Measurements from ENCODE around the gene MTA2. TPM values are rescaled to one million over a fixed set of nuclear protein-coding genes. Genes with fewer than 3 reads are reported as not detected.
"Not testable (repeated sequence)": the region's sequence is repeated elsewhere in the genome, so short reads cannot be mapped to it uniquely, and the experiment has no call there.

Gene MTA2
- total RNA-seq, 1 experiment from 2014 or later: 97.2 TPM

DNA sequence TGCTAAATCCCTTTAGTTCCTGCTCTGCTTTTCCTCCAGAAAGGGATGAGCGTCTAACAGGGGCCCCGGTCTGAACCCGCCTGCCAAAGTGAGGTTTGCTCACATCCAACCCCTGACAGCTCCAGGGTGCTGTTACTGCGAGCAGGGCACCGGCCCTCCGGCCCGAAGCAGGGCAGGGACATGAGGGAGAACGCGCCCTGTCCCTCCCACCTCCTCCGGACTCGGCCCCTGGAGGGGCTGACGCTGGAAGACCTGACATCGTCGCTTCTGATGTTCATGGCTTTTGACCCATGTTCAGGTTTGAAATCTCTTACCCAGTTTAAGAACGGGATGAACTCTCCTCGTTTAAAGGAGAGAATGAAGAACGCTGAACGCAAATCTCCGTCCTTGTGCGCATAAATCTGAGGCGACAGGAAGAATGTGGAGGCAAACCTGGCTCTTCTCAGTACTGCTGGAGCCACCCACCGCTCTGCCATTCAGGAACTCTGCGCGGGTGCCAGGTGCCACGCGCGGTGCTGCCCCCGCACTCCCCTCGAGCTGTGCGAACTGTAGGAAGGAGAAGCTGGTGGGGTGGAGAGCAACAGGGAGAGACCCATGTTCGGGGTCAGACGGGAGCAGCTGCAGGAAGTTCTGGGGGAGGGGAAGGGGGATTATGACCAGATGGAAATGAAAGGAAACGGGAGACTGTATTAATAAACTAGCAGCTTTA, 27.1 kb downstream of the MTA2 start:
- peaks cover 74% of the 10 kb centered on the region for H3K36me3 Mint-ChIP-seq (ENCODE audit: insufficient read depth, unreplicated experiment)
- H3K27ac Mint-ChIP-seq (ENCODE audit: unreplicated experiment): peak overlapping the region; percentile 99

DNA sequence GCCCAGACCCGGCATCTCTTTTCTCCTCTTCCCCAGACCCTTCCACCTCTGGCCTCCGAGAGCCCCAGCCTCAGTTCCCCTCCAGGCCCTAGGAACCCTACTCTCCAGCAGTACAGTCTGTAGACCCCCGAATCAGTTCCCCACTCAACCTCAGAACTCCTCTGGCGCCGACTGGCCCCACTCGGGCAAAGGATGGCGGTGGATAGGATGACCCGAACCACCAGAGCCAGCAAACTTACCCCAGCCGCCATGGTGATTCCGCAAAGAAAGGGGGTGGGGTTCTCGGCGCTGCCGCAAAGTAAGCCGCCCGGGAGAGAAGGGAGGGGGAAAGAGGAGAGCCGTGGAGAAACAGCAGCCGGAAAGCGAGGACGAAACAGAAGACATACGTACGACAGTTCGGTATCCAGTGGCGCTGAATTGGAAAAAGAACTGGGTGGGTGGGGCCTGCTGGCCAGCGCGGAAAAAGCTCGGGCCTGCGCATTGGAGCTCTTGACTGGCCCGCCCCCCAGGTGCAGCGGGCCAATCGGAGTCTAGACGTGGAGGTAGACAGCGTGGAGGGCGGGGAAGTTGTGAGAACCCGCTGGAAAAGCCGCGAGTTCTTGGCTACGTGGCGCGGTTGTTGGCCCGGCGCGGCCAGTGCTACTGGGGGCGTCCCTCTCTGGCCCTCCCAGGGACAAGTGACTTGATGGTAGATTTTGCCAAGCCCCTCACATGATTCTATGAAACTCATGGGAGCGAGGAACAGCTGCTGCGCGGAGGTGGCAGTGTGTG, 27.9 kb downstream of the MTA2 start, which contains the start of gene EEF1G:
Gene EEF1G, minus strand, starts transcription at position 300 of the 771 bp plus-strand sequence. Its CDS starts 49 bp downstream, at position 251.
- CTCF ChIA-PET: interaction anchor here (0.6 to 2.4 kb wide), 13 partner anchors 8 to 426 kb away, joined by 3 to 14 read pairs (median 3); partner anchors contain the start of genes C11orf98, CSKMT, HNRNPUL2 and TUT1
- Mint-ChIP-seq H3K27me3 (ENCODE audit: unreplicated experiment) (no peaks in the 10 kb centered on the region), H3K4me3 (ENCODE audit: low read depth, unreplicated experiment) (peak within 1 kb of the TSS; percentile 96), H3K9me3 (ENCODE audit: low read depth, unreplicated experiment) (no peaks in the 10 kb centered on the region), H3K27ac (ENCODE audit: unreplicated experiment) (peak within 1 kb of the TSS; percentile 99), H3K4me1 (ENCODE audit: low read depth, unreplicated experiment) (peaks cover 51% of the 10 kb centered on the region), H3K36me3 (ENCODE audit: insufficient read depth, unreplicated experiment) (peaks cover 78% of the 10 kb centered on the region)
- intact Hi-C loops (cut with micrococcal nuclease; ENCODE audit: unreplicated experiment): no loop called here
- DNase-seq: peak; percentile 98
- TF ChIP-seq, protein P1, sequence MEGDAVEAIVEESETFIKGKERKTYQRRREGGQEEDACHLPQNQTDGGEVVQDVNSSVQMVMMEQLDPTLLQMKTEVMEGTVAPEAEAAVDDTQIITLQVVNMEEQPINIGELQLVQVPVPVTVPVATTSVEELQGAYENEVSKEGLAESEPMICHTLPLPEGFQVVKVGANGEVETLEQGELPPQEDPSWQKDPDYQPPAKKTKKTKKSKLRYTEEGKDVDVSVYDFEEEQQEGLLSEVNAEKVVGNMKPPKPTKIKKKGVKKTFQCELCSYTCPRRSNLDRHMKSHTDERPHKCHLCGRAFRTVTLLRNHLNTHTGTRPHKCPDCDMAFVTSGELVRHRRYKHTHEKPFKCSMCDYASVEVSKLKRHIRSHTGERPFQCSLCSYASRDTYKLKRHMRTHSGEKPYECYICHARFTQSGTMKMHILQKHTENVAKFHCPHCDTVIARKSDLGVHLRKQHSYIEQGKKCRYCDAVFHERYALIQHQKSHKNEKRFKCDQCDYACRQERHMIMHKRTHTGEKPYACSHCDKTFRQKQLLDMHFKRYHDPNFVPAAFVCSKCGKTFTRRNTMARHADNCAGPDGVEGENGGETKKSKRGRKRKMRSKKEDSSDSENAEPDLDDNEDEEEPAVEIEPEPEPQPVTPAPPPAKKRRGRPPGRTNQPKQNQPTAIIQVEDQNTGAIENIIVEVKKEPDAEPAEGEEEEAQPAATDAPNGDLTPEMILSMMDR (IDR thresholded peaks at IDR 0.05; ENCODE audit: unreplicated experiment): no peak
- no TSS peak for BruUV-seq (replicated peaks)

More for the DNA sequence above, 27.1 kb downstream of the MTA2 start:
- TSS peak; percentile 88 for BruUV-seq (replicated peaks)
- no peaks in the 10 kb centered on the region for H3K27me3 Mint-ChIP-seq (ENCODE audit: unreplicated experiment)
- H3K9me3 Mint-ChIP-seq (ENCODE audit: low read depth, unreplicated experiment): no peaks in the 10 kb centered on the region
- H3K4me3 Mint-ChIP-seq (ENCODE audit: low read depth, unreplicated experiment): peak overlapping the region; percentile 96
- intact Hi-C loops (cut with micrococcal nuclease; ENCODE audit: unreplicated experiment): no loop called here
- H3K4me1 Mint-ChIP-seq (ENCODE audit: low read depth, unreplicated experiment): peaks cover 51% of the 10 kb centered on the region
- CTCF ChIA-PET: interaction anchor here (0.6 to 2.4 kb wide), 9 partner anchors 9 to 181 kb away, joined by 3 to 14 read pairs (median 4); partner anchors contain the start of genes C11orf98, CSKMT and TUT1
- peak; percentile 38 for DNase-seq
- TF ChIP-seq, protein P1 (IDR thresholded peaks at IDR 0.05; ENCODE audit: unreplicated experiment): no peak

- intact Hi-C loops (cut with micrococcal nuclease; ENCODE audit: unreplicated experiment): no loop called here
- no peak for DNase-seq
- no peaks in the 10 kb centered on the region for H3K27me3 Mint-ChIP-seq (ENCODE audit: unreplicated experiment)
- peaks cover 78% of the 10 kb centered on the region for H3K36me3 Mint-ChIP-seq (ENCODE audit: insufficient read depth, unreplicated experiment)
- peak overlapping the region; percentile 99 for H3K27ac Mint-ChIP-seq (ENCODE audit: unreplicated experiment)
- H3K4me3 Mint-ChIP-seq (ENCODE audit: low read depth, unreplicated experiment): peak overlapping the region; percentile 96
- H3K4me1 Mint-ChIP-seq (ENCODE audit: low read depth, unreplicated experiment): peaks cover 51% of the 10 kb centered on the region
- TSS peak; percentile 53 for BruUV-seq (replicated peaks)
- TF ChIP-seq, protein P1 (IDR thresholded peaks at IDR 0.05; ENCODE audit: unreplicated experiment): no peak
- CTCF ChIA-PET: interaction anchor here (0.6 to 2.4 kb wide), 10 partner anchors 8 to 425 kb away, joined by 3 to 14 read pairs (median 3); partner anchors contain the start of genes C11orf98, CSKMT, HNRNPUL2 and TUT1
- H3K9me3 Mint-ChIP-seq (ENCODE audit: low read depth, unreplicated experiment): no peaks in the 10 kb centered on the region
These were observed 28.6 kb downstream of the MTA2 start for GRCh38 chr11:62573006-62573591.

DNA sequence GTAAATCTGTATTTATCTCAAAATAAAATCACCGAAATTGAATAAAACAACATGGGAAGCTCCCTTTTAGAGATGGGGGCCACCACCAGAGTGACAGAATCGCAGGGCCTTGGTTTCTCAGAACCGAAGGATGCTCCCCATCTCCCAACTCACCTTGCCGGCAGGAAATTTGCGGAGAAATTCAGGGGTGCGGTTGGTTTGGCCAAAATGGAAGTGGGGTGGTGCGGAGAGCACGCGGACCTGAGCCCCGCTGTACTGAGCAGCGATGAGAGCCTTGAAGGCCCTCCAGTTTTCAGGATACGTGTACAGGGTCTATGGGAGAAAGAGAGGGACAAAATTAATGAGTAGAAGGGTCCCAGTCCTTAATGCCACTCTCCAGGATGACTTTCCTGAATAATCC, 29.2 kb downstream of the MTA2 start:
- BruUV-seq (replicated peaks): no TSS peak
- intact Hi-C loops (cut with micrococcal nuclease; ENCODE audit: unreplicated experiment): no loop called here
- no peak for DNase-seq
- H3K9me3 Mint-ChIP-seq (ENCODE audit: low read depth, unreplicated experiment): no peaks in the 10 kb centered on the region
- H3K36me3 Mint-ChIP-seq (ENCODE audit: insufficient read depth, unreplicated experiment): peaks cover 76% of the 10 kb centered on the region
- peak overlapping the region; percentile 99 for H3K27ac Mint-ChIP-seq (ENCODE audit: unreplicated experiment)
- CTCF ChIA-PET: interaction anchor here (1.1 to 2.4 kb wide), 2 partner anchors 12 to 17 kb away, joined by 3 to 14 read pairs; no protein-coding TSS in a partner anchor
- no peaks in the 10 kb centered on the region for H3K27me3 Mint-ChIP-seq (ENCODE audit: unreplicated experiment)
- peak overlapping the region; percentile 96 for H3K4me3 Mint-ChIP-seq (ENCODE audit: low read depth, unreplicated experiment)
- H3K4me1 Mint-ChIP-seq (ENCODE audit: low read depth, unreplicated experiment): peaks cover 57% of the 10 kb centered on the region
- TF ChIP-seq, protein P1 (IDR thresholded peaks at IDR 0.05; ENCODE audit: unreplicated experiment): no peak

DNA sequence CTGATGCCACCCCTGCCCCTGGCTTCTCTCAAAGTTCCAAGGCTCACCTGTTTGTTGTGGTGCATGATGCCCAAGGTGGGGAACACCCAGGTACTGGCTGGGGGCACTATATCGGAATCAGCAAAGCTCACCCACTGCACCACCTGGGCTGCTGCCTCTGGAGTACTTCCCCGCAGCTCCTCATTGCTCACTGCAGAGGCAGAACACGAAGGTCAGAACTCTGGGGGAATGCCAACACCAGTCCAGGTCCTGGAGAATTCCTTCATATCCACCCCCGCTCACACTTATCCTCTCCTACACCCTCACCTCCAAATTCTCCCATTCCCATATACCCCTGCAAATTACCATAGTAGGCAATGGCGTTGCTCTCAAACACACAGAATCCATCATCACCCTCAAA, 30.2 kb downstream of the MTA2 start:
- H3K9me3 Mint-ChIP-seq (ENCODE audit: low read depth, unreplicated experiment); BruUV-seq (replicated peaks); intact Hi-C loops (cut with micrococcal nuclease; ENCODE audit: unreplicated experiment); CTCF ChIA-PET; DNase-seq; H3K27me3 Mint-ChIP-seq (ENCODE audit: unreplicated experiment): not testable (repeated sequence)
- Mint-ChIP-seq H3K4me1 (ENCODE audit: low read depth, unreplicated experiment) (peaks cover 66% of the 10 kb centered on the region), H3K4me3 (ENCODE audit: low read depth, unreplicated experiment) (peak overlapping the region; percentile 96), H3K36me3 (ENCODE audit: insufficient read depth, unreplicated experiment) (peaks cover 85% of the 10 kb centered on the region), H3K27ac (ENCODE audit: unreplicated experiment) (peak overlapping the region; percentile 99)

DNA sequence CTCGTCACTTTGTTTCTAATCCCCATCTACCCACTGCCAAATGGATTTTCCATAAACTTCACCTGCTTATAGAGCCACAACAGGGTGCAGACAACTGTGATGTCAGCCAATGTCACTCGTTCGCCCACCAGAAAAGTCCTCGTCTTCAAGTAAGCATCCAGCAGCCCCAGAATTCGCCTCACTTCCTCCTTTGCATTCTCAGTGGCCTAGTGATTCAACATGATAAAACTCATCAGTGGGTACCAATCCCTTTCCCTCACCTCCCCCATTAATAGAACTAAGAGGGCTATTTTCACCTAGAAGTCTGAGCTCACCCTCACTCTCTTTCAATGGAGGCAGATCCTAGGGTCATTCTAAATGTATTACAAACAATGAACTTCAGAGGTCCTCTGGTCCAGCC, 30.8 kb downstream of the MTA2 start:
- peaks cover 66% of the 10 kb centered on the region for H3K4me1 Mint-ChIP-seq (ENCODE audit: low read depth, unreplicated experiment)
- BruUV-seq (replicated peaks); DNase-seq; H3K9me3 Mint-ChIP-seq (ENCODE audit: low read depth, unreplicated experiment); intact Hi-C loops (cut with micrococcal nuclease; ENCODE audit: unreplicated experiment); H3K27me3 Mint-ChIP-seq (ENCODE audit: unreplicated experiment); CTCF ChIA-PET: not testable (repeated sequence)
- peak overlapping the region; percentile 96 for H3K4me3 Mint-ChIP-seq (ENCODE audit: low read depth, unreplicated experiment)
- H3K27ac Mint-ChIP-seq (ENCODE audit: unreplicated experiment): peak overlapping the region; percentile 99
- H3K36me3 Mint-ChIP-seq (ENCODE audit: insufficient read depth, unreplicated experiment): peaks cover 90% of the 10 kb centered on the region
